ENCODE measurements around the gene CCL28.

GRCh38 chr5:43409809-43410271 lies 2.4 kb downstream of the CCL28 start:
- TF ChIP-seq, protein P1, sequence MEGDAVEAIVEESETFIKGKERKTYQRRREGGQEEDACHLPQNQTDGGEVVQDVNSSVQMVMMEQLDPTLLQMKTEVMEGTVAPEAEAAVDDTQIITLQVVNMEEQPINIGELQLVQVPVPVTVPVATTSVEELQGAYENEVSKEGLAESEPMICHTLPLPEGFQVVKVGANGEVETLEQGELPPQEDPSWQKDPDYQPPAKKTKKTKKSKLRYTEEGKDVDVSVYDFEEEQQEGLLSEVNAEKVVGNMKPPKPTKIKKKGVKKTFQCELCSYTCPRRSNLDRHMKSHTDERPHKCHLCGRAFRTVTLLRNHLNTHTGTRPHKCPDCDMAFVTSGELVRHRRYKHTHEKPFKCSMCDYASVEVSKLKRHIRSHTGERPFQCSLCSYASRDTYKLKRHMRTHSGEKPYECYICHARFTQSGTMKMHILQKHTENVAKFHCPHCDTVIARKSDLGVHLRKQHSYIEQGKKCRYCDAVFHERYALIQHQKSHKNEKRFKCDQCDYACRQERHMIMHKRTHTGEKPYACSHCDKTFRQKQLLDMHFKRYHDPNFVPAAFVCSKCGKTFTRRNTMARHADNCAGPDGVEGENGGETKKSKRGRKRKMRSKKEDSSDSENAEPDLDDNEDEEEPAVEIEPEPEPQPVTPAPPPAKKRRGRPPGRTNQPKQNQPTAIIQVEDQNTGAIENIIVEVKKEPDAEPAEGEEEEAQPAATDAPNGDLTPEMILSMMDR (IDR thresholded peaks at IDR 0.05) = no peak
- no peak for TF ChIP-seq POLR2A (IDR thresholded peaks at IDR 0.05)

Measured in lower leg skin (tissue), 3 donors.